ENCODE measurements around the gene GAPVD1. TPM values are rescaled to one million over a fixed set of nuclear protein-coding genes. Genes with fewer than 3 reads are reported as not detected.
"Not testable (repeated sequence)": the region's sequence is repeated elsewhere in the genome, so short reads cannot be mapped to it uniquely, and the experiment has no call there.

The GAPVD1 gene
- total RNA-seq, 1 experiment from 2014 or later: 70.3 TPM

- intact Hi-C loops (cut with micrococcal nuclease; ENCODE audit: unreplicated experiment): no loop called here
- POLR2A ChIA-PET (ENCODE audit: unreplicated experiment): interaction anchor here (0.7 kb wide), 1 partner anchor 10 kb away, joined by 3 read pairs; no protein-coding TSS in a partner anchor
These were observed 43.0 kb upstream of the GAPVD1 start for GRCh38 chr9:125218621-125219020.

DNA sequence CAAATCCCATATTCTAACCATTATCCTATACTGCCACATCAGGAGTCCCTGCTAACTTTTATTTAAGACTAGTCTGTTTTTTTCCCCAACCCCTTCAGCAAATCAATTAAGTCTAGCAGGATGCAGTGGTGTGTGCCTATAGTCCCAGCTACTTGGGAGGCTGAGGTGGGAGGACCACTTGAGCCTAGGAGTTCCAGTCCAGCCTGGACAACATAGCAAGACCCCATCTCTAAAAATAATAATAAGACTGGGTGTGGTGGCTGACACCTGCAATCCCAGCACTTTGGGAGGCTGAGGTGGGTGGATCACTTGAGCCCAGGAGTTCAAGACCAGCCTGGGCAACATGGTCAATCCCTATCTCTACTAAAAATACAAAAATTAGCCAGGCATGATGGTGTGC is 36.8 kb upstream of the GAPVD1 start:
- POLR2A ChIA-PET (ENCODE audit: unreplicated experiment): interaction anchor here (0.6 kb wide), 1 partner anchor 482 kb away, joined by 4 read pairs; no protein-coding TSS in a partner anchor
- intact Hi-C loops (cut with micrococcal nuclease; ENCODE audit: unreplicated experiment): not testable (repeated sequence)

More at GRCh38 chr9:125218621-125219020, 43.0 kb upstream of the GAPVD1 start:
- BruUV-seq (replicated peaks): no TSS peak
- no peak for DNase-seq
- H3K27ac ChIP-seq: no peak overlapping the region
- no peaks in the 10 kb centered on the region for H3K9me2 ChIP-seq (ENCODE audit: insufficient read depth)
- H3K4me2 ChIP-seq: no peak overlapping the region
- no peaks in the 10 kb centered on the region for H3K79me2 ChIP-seq (ENCODE audit: low read depth)
- no peak for TF ChIP-seq EZH2 (IDR thresholded peaks at IDR 0.05; ENCODE audit: low read depth)
- TF ChIP-seq, protein P1, sequence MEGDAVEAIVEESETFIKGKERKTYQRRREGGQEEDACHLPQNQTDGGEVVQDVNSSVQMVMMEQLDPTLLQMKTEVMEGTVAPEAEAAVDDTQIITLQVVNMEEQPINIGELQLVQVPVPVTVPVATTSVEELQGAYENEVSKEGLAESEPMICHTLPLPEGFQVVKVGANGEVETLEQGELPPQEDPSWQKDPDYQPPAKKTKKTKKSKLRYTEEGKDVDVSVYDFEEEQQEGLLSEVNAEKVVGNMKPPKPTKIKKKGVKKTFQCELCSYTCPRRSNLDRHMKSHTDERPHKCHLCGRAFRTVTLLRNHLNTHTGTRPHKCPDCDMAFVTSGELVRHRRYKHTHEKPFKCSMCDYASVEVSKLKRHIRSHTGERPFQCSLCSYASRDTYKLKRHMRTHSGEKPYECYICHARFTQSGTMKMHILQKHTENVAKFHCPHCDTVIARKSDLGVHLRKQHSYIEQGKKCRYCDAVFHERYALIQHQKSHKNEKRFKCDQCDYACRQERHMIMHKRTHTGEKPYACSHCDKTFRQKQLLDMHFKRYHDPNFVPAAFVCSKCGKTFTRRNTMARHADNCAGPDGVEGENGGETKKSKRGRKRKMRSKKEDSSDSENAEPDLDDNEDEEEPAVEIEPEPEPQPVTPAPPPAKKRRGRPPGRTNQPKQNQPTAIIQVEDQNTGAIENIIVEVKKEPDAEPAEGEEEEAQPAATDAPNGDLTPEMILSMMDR (conservative IDR thresholded peaks at IDR 0.05): no peak
- H3K4me3 ChIP-seq: no peak overlapping the region
- no peaks in the 10 kb centered on the region for H3K9me3 ChIP-seq (ENCODE audit: insufficient read depth, low read depth)
- peaks cover 4% of the 10 kb centered on the region; the same call in 1 of the 2 replicates for H3K36me3 ChIP-seq (ENCODE audit: low read depth)
- no peaks in the 10 kb centered on the region for H3K4me1 ChIP-seq (replicated peaks; ENCODE audit: insufficient read depth)
- no peak overlapping the region for H2AFZ ChIP-seq
- H3K27me3 ChIP-seq (ENCODE audit: insufficient read depth, low read depth): no peaks in the 10 kb centered on the region
- CTCF ChIA-PET: interaction anchor here (0.6 kb wide), 1 partner anchor 26 kb away, joined by 4 read pairs; no protein-coding TSS in a partner anchor
- H4K20me1 ChIP-seq (ENCODE audit: insufficient read depth): no peaks in the 10 kb centered on the region
- no peaks in the 10 kb centered on the region; the same call in 1 of the 2 replicates for H3F3A ChIP-seq (ENCODE audit: insufficient read depth, low read depth)

DNA sequence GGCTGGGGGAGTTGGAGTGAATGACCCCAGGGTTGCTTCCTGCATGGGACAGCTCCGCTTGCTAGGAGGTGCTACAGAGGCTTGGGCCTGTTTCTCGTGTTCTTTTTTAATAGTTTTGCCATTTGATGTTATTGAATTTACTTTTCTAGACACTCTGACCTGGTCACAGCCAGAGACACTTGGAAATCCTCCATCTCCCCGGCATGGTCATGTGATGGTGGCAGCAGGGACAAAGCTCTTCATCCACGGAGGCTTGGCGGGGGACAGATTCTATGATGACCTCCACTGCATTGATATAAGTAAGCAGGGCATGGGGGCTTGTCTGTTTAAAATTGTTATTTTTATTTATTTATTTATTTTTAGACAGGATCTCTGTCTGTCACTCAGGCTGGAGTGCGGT is 33.9 kb upstream of the GAPVD1 start:
- no peak for DNase-seq
- CTCF ChIA-PET: no interaction called here
- BruUV-seq (replicated peaks): no TSS peak

More for the DNA sequence above, 36.8 kb upstream of the GAPVD1 start:
- not testable (repeated sequence) for H3K27ac ChIP-seq; H3K79me2 ChIP-seq (ENCODE audit: low read depth); DNase-seq; H3K27me3 ChIP-seq (ENCODE audit: insufficient read depth, low read depth); H3F3A ChIP-seq (ENCODE audit: insufficient read depth, low read depth); H4K20me1 ChIP-seq (ENCODE audit: insufficient read depth); H3K4me3 ChIP-seq; H3K9me2 ChIP-seq (ENCODE audit: insufficient read depth); H3K4me2 ChIP-seq; H3K9me3 ChIP-seq (ENCODE audit: insufficient read depth, low read depth); BruUV-seq (replicated peaks); H3K4me1 ChIP-seq (replicated peaks; ENCODE audit: insufficient read depth); H3K36me3 ChIP-seq (ENCODE audit: low read depth); H2AFZ ChIP-seq
- CTCF ChIA-PET: interaction anchor here (0.6 kb wide), 1 partner anchor 151 kb away, joined by 3 read pairs; no protein-coding TSS in a partner anchor

More for the DNA sequence above, 33.9 kb upstream of the GAPVD1 start:
- Histone ChIP-seq H4K20me1 (ENCODE audit: insufficient read depth) (no peaks in the 10 kb centered on the region), H3K79me2 (ENCODE audit: low read depth) (no peaks in the 10 kb centered on the region), H3K36me3 (ENCODE audit: low read depth) (peaks cover 3% of the 10 kb centered on the region; the same call in 1 of the 2 replicates), H3K4me3 (no peak overlapping the region), H3K4me1 (replicated peaks; ENCODE audit: insufficient read depth) (no peaks in the 10 kb centered on the region), H3K9me3 (ENCODE audit: insufficient read depth, low read depth) (no peaks in the 10 kb centered on the region), H3K9me2 (ENCODE audit: insufficient read depth) (no peaks in the 10 kb centered on the region), H2AFZ (no peak overlapping the region), H3K4me2 (no peak overlapping the region), H3K27me3 (ENCODE audit: insufficient read depth, low read depth) (no peaks in the 10 kb centered on the region), H3F3A (ENCODE audit: insufficient read depth, low read depth) (peaks cover 5% of the 10 kb centered on the region; the same call in 1 of the 2 replicates), H3K27ac (no peak overlapping the region)
- intact Hi-C loops (cut with micrococcal nuclease; ENCODE audit: unreplicated experiment): no loop called here
- POLR2A ChIA-PET (ENCODE audit: unreplicated experiment): no interaction called here
- no peak for TF ChIP-seq EZH2 (IDR thresholded peaks at IDR 0.05; ENCODE audit: low read depth)
- TF ChIP-seq, protein P1 (conservative IDR thresholded peaks at IDR 0.05): no peak
